NOMO-1 (cell line): ENCODE data around the gene NDFIP1.
"Not testable (repeated sequence)": the region's sequence is repeated elsewhere in the genome, so short reads cannot be mapped to it uniquely, and the experiment has no call there.

Experiments
- DNase-seq, 2 experiments: peaks; one replicate each; lab custom pipeline; 2025; ENCODE audit not compliant: unreplicated experiment in 2 of 2; lab: John Stamatoyannopoulos, UW

Gene NDFIP1

DNA sequence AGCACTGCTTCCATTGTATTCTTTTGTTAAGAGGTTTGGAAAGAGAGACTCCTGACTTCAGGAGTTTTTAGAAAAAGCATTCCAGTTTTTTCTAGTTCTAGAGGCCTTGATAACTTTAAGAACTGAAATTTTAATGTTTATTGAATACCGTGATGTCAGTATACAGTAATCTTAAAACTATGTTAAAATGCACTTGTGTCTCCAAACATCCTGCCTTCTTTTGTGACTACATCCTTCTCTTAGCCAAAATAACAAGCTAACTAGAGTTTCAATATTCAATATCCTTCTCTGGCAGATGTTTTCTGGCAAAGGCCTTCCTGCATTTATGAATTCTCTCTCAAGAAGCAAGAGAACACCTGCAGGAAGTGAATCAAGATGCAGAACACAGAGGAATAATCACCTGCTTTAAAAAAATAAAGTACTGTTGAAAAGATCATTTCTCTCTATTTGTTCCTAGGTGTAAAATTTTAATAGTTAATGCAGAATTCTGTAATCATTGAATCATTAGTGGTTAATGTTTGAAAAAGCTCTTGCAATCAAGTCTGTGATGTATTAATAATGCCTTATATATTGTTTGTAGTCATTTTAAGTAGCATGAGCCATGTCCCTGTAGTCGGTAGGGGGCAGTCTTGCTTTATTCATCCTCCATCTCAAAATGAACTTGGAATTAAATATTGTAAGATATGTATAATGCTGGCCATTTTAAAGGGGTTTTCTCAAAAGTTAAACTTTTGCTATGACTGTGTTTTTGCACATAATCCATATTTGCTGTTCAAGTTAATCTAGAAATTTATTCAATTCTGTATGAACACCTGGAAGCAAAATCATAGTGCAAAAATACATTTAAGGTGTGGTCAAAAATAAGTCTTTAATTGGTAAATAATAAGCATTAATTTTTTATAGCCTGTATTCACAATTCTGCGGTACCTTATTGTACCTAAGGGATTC is 43.1 kb downstream of the NDFIP1 start:
- DNase-seq = peak; percentile 6 to 71

DNA sequence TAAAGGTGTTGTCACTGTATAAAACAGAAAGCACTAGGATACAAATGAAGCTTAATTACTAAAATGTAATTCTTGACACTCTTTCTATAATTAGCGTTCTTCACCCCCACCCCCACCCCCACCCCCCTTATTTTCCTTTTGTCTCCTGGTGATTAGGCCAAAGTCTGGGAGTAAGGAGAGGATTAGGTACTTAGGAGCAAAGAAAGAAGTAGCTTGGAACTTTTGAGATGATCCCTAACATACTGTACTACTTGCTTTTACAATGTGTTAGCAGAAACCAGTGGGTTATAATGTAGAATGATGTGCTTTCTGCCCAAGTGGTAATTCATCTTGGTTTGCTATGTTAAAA is 43.8 kb downstream of the NDFIP1 start:
- peak in 1 of 2 experiments; percentile 3 for DNase-seq

DNA sequence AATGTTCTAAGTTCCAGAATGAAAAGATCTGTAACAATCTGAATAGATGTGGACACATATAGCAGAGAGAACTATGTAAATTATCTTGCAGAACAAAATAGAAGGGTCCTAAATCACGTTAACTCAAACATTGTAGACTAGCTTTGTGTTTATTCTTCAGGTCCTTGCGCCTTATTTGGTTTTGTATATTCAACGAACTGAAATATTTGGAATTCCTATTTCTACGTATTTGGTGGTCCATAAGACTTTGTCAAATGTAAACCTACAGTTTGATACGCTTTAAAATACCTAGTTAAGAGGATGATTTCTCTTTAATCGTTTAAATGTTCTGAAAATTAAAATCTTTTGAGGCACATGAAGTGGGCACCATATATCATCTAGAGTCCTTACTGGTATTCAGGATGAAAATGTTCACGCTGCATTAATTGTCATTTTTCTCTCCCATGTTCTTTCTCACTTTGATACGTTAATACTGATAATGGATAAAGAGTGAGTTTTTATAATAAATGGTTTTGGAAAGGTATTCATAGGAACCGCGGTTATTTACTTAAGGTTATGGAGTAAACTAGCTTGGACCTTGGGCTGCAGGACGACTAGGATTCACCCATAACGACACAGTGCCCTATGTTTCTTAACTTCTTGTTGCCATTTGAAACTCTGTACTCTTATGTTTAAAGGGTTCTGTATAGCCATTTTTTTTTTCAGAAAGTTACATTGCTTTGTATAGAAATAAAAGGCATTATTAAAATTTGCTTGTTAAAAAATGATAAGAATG is 45.3 kb downstream of the NDFIP1 start:
- no peak for DNase-seq

DNA sequence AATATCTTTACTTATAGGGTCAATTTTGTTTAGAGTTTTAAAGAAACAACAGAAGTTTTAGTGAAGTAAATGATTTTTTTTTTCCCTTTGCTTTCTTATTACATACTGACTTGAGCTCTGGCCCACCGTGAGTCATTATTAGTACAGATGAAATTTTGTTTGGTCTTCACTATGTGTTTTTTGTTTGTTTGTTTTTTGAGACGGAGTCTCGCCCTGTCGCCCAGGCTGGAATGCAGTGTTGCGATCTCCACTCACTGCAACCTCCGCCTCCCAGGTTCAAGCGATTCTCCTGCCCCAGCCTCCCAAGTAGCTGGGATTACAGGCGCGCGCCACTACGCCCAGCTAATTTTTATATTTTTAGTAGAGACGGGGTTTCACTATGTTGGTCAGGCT is 45.9 kb downstream of the NDFIP1 start:
- DNase-seq = not testable (repeated sequence)

DNA sequence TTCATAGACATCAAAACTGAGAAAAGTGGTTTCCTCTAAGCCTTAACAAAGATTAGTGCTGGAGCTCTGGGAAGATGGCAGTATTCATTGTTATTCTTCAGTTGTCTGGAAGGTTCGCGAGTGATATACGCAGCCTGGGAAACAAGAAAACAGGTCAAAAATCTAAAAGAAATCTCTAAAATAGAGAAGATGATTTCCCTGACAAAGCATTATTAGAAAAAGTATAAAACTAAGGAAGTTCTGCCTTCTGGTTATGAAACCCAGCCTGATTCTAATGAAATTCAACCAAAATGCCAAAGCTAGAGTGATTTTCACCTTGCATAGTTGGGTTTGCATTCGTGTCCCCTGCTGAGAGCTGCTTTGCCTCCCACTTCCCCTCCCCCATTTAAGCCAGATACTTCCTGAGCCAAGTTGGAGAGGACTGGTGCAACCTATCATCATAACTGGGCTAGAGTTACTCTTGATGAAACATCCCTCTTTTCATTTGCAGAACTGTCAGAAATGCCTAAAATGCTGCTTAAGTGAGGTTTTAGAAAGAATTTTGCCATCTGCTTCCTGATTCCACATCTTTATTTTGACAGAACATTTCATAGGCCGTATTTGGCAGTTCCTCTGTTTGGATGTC is 48.4 kb downstream of the NDFIP1 start:
- peak in 1 of 2 experiments; percentile 10 for DNase-seq

DNA sequence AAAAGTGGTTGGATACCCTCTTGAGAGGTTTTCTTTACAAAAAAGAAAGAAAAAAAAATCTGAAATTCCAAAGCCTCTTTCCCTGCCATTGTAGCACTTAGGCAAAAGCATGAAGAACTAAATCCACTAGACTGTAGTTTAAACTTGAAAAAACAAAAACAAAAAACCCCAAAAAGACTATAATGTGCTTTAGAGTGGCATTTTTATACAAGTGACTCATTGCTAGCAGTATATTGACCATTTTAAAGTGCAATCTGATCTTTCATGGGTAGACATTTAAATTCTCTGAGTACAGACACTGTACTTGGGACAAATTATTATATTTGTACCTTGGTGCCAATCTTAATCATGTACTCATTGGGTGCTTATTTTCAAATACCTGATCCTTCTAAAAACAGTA is 50.8 kb downstream of the NDFIP1 start:
- no peak for DNase-seq

DNA sequence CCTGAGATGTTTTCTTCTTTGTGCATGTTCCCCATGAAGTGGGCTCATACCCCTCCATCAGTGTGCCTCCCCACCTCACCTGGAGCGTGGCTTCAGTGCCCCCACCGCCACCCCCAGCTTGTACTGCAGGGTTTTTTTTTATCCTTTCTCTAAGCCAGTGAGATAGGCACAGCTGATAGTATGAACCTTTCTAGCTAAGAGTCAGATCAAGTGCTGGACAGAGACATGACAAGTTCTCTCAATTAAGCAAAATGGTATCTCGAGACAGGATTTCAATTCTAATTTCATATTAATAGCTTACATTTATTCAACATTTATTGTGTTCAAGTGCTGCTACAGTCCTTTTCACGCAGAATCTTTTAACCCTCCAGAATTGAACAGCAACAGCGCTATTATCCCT is 55.7 kb downstream of the NDFIP1 start:
- no peak for DNase-seq

DNA sequence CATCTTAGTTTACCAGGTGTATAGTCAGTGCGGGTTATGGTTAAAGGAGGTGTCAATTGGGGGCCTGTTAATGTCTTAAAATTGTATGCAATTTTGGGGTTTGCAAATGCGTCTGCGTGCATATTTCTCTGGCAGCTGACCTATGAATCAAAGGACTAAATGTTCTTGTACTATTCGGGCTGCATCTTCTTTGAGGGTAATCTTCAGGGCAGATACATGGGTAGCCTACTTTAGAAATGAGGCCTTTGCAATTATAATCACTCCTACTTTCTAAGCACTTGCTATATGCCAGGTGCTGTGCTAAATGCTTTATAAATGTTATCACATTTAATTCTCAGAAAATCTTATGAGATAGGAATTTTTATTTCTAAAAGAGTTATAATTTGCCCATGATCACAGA is 58.2 kb downstream of the NDFIP1 start:
- DNase-seq = no peak

DNA sequence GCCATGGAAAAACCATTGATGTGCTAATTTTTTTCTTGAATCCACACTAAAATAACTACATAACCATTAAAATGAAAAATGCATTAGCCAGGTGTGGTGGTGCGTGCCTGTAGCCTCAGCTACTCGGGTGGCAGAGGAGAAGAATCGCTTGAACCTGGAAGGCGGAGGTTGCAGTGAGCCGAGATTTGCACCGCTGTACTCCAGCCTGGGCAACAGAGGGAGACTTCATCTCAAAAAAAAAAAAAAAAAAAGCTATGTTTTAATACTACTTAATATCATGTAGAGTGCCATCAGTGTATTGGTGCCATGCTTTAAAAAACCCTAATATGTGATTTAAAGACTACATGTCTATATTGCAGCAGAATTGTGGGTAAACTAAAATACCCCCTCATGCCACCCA is 58.9 kb downstream of the NDFIP1 start:
- no peak for DNase-seq

DNA sequence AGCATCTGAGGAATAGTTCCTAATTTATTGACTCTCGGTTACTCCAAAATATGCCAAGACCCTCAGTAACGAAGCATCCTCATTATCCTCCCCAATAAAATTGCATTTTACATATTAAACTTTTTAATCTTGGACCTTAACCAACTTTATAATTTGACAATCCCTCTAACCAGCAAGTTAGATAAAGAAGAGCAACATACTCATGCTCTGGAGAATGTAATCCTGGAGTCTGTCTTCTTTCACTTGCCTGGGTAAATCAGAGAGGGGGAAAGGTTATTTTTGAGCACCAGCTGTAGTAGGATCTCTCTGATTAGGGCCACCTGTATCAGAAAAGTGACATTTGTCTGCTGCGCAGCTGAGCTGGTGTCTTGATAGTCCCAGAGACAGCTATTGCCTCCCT is 59.8 kb downstream of the NDFIP1 start:
- DNase-seq = no peak

DNA sequence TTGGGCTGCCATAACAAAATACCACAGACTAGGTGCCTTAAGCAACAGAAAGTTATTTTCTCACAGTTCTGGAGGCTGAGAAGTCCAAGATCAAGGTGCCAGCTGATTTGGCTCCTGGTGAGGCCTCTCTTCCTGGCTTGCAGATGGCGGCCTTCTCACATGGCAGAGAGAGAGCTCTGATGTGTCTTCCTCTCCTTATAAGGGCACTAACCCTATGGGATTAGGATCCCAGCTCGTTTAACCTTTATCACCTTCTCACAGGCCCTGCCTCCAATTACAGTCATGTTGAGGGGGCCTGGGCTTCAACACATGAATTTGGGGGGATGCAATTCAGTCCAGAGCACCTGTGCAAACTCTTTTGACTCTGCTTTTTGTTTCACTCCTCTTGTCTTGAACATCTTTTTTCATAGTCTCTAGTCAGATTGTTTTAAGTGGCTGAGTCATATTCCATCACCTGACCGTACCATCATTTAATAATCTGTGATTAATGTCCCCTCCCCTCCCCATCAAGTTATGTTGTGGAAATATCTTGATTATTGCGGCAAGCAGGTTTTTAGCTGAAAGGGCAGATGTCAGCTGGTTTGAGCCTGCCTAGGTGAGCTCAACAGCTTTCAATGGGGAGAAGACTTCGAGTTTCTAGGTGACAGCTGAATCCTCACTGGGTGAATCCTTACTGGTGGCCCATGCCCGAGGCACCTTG is 61.8 kb downstream of the NDFIP1 start:
- DNase-seq = no peak

DNA sequence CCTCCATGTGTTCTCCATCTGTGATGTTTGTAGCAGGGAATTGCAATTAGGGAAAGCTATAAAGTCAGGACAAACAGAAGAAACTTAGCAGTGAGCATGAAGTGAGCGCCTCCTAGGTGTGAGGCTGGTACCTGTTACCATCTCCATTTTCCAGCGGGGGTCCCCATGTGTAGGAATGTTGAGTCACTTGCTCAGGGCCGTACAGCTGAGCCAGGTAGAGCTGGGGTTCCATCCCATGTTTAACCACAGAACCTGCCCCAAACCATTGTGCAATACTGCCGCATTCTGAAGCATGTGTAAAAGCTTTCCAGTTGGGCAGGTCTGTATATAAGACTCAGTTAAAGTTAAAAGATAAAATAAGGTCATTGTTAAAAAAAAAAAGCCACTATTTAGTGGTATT is 62.7 kb downstream of the NDFIP1 start:
- no peak for DNase-seq

DNA sequence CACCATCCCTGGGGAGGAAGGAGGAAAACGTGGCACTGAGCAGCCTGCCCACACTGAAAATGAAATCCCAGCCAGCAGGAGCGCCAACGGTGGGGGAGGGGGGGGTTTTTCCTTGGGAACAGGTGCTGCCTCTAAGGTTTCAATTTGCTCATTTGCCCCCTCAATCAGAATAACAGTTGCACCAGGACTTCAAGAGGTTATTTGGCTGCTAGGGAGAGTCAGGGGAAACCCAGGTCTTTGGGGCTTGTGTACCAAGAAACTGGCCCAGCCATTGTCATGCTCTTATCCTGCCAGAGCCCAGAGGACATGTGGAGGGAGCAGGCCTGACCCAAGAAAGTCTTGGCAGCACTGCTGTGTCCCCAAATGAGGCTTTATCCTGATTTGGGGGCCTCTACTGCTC is 66.5 kb downstream of the NDFIP1 start:
- DNase-seq = no peak

DNA sequence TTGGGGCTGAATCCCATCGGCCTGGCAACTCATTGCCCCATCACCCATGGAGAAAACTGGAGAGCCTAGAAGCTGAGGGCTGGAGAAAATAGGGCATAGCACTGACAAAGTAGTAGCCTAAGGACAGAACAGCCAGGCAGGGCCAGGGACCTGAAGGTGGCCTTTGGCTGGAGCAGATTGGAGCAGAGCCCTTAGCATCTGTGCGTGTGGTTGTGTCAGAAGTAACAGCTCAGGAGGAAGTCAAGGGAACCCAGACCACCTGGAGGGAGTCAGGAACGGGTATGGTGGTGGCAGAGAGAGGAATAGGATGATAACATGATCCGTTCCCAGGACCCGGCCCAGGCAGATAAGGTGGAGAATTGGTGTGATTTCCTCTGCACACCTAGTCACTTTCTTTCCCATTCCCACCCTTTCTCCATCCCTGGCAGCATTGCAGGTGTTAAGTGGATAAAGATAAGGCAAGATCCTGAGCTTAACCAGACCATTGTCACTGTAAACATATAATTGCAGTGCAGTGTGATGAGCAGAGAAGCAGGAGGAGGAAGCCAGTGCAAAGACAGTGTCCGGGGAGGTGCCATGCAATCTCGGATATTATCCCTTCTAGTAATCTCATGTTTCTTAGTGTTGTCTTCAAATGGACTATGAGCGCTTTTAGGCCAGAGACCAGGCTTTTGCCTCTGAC is 67.0 kb downstream of the NDFIP1 start:
- DNase-seq = no peak

DNA sequence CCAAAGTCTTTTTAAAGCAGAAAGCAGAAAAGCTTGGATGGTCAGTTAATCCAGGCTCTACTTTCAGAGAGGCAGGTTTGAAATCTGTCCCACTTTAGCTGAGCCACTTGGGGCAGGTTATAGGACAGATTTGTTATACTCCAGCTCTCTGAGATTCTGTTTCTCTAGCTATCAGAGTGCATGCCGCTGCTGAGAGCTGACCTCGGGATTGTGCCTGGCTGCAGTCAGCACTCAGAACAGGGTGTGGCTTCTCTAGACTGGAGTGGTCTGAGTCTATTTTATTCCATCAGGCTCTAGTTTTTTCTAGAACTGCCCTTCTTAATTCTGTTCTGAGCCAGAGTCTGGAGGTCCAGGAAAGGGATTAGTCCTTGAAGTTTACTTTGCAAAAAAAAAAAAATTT is 67.7 kb downstream of the NDFIP1 start:
- DNase-seq = no peak

DNA sequence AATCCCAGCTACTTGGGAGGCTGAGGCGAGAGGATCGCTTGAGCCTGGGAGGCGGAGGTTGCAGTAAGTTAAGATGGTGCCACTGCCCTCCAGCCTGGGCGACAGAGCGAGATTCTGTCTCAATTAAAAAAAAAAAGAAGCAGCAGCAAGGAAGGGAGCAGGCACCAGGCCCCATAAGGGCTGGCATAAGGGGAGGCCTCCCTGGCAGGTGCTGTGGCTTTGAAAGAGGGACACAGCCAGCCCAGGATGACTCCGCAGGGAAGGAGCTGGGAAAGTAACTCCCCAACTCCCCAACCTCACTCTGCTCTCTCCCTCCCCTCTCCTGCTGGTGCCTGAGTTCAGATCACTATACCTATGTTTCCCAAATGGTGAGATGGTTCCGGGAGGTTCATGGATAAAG is 70.1 kb downstream of the NDFIP1 start:
- DNase-seq = no peak

DNA sequence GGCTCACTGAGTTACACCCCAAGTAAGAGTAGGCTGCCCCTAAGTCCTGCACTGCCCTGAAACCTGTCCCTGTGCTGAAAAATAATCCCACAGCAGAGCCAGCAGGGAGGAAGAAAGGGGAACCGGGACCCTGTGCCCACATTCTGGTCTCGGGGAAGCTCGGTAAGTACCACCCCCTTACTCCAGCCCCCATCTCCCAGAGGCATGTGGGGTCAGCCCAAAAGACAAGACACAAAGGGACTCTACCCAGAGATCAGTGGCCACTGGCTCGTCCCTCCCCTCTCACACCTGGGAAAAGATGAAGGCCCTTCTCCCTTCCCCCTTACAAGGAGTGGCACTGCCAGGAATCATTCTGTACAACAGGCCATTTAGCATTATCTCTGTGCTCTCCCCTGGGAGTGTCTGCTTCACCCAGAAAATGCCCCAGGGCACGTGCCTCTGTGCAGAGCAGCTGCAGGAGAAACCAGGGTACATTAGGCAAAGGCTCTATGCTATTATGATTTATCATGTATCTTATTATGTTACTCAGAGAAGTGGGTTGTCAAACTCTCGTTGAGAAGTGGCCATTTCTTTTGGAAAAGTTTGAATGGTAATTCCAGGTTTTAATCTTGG is 71.3 kb downstream of the NDFIP1 start:
- DNase-seq = no peak

DNA sequence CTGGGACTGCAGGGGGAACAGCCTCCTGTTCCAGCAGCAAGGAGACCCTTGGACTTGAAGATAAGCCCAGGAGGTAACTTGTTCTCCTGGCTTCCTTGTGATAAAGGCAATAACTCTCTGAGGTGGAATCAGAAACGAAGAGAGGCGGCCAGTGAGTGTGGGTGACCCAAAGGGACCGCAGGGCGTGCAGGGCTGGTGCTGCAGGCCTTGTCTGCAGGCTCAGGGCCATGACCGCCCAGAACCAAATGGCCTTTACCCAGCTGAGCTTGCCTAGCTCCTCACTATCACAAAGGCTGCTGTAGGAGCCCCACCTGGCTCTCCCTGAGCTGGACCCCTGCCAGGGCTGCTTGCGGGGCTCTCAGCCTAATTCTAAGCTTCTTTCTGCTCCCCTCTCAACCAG is 72.5 kb downstream of the NDFIP1 start:
- DNase-seq = no peak

DNA sequence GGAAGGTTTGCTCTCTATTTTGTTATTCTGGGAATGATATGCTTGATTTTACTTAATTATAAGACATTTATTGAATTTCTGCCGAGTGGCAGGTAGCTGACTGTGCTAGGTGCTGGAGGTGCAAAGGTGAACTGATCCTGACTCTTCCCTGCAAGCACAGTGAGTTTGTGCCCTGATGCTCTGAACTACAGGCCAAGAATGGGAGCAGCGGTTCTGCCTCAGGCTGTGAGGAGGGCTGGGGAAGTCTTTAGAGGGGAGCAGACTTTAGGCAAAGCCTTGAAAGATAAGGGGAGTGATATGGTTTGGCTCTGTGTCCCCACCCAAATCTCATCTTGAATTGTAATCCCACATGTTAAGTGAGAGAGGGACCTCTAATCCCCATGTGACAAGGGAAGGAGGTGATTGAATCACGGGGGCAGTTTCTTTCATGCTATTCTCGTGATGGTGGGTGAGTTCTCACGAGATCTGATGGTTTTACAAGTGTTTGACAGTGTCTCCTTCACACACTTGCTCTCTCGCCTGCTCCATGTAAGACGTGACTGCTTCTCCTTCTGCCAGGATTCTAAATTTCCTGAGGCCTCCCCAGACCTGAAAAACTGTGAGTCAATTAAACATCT is 73.1 kb downstream of the NDFIP1 start:
- DNase-seq = no peak

DNA sequence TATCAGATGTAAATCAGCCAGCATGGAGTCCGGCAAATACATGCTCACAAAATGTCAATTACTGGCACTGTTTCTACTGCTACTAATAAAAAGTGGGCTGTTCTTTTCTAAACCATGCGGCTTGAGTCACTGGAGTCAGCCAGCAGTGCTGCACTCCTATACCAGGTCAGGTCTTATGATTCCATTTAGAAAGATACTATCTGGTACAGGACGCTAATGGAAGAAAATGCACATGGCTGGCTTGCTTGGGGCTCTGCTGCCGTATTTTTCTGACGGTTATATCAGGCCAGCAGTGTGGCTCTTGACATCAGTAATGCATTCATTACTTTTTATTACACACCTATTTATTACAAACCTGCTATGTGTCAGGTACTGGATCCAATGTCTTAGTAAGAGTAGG is 74.3 kb downstream of the NDFIP1 start:
- DNase-seq = no peak
